Transverse colon (tissue), 4 donors: Measurements from ENCODE around the gene ABHD11. TPM values are rescaled to one million over a fixed set of nuclear protein-coding genes. Genes with fewer than 3 reads are reported as not detected.
"Not testable (repeated sequence)": the region's sequence is repeated elsewhere in the genome, so short reads cannot be mapped to it uniquely, and the experiment has no call there.

ENCODE experiments used
- DNase-seq: peaks from one replicate; pipeline ENCODE4 v3.0.0-alpha.2; 2019
- H3K27ac ChIP-seq, 4 donors: fragments of 200-600 bp; sonication (generic); 2 replicates each; pipeline ENCODE4 v1.5.1; 2016 to 2018; ENCODE audit warnings: inconsistent platforms in 4 of 4
- H3K27me3 ChIP-seq: fragments of 200-600 bp; sonication (generic); 2 replicates; pipeline ENCODE4 v1.5.1; 2017; ENCODE audit warnings: inconsistent platforms
- H3K36me3 ChIP-seq, 4 donors: fragments of 200-600 bp; sonication (generic); 2 replicates each; pipeline ENCODE4 v1.5.1; 2017 to 2019; ENCODE audit warnings: inconsistent platforms in 4 of 4
- H3K4me1 ChIP-seq, 4 donors: fragments of 200-600 bp; sonication (generic); 2 replicates each; pipeline ENCODE4 v1.5.1; 2017 to 2020; ENCODE audit warnings: inconsistent platforms in 4 of 4
- H3K4me3 ChIP-seq, 4 donors: fragments of 200-600 bp; sonication (generic); 1 replicate in 1 of 4; 2 replicates in 3 of 4; pipeline versions ENCODE4 v1.5.1 to v1.6.1; 2017 to 2019; ENCODE audit warnings: inconsistent platforms in 4 of 4
- H3K9me3 ChIP-seq, 2 donors: fragments of 200-600 bp; sonication (generic); 2 replicates each; pipeline ENCODE4 v1.5.1; 2017 to 2019; ENCODE audit warnings: inconsistent platforms in 2 of 2
- EP300 ChIP-seq: sonication (generic); formaldehyde crosslinking; IDR thresholded peaks from one replicate; pipeline ENCODE4 v1.6.1; 2017; ENCODE audit warnings: antibody characterized with exemption, low read depth
- POLR2A ChIP-seq: fragments of 450-650 bp; IDR thresholded peaks from one replicate; pipeline ENCODE4 v1.6.1; 2016; ENCODE audit warnings: antibody characterized with exemption, mild to moderate bottlenecking, moderate library complexity
- POLR2AphosphoS5 ChIP-seq, 3 donors: sonication (generic); formaldehyde crosslinking; IDR thresholded peaks; one replicate each; pipeline ENCODE4 v1.6.1; 2016; ENCODE audit warnings: antibody characterized with exemption in 3 of 3
- WGBS, 2 donors: methylation state at CpG; one replicate each; pipeline ENCODE4 v1.1.5; 2018; ENCODE audit warnings: low coverage in 1 of 2; 5-methylcytosine and 5-hydroxymethylcytosine counted together
- in situ Hi-C, 4 donors: fragments of 200-750 bp; cut with MboI; loops; one replicate each; pipeline versions ENCODE4 v1.15.0 to v1.15.1; 2017; ENCODE audit warnings: low sequenced_read_pairs in 3 of 4, low pct_ligation_motif_present in 1 of 4, low pct_unique_long_range_greater_than_20kb in 1 of 4
- intact Hi-C: fragments of 100-400 bp; cut with DNase I; formaldehyde crosslinking; loops from one replicate; pipeline ENCODE4 v1.15.1; 2023; ENCODE audit warnings: low total_unique reads
- total RNA-seq, 4 donors: library from RNA; depleted of rRNA; stranded (reverse); fragments of >200 nt; gene quantifications; one replicate each; pipeline ENCODE4 v1.1.0, GENCODE V29; 2016
- TF ChIP-seq, protein P1 (sequence below), 5 experiments: fragments of 200-600 bp in 3 of 5; fragments of 450-650 bp in 2 of 5; sonication (generic) in 3 of 5; IDR thresholded peaks; 1 replicate in 2 of 5; 2 replicates in 3 of 5; pipeline ENCODE4 v1.5.1; 2016 to 2017; ENCODE audit warnings: antibody characterized with exemption in 5 of 5, inconsistent platforms in 3 of 5, mild to moderate bottlenecking in 2 of 5, moderate library complexity in 1 of 5

Gene ABHD11
- total RNA-seq, 4 donors from 2014 or later, result 108 to 177 (median 117) TPM

DNA sequence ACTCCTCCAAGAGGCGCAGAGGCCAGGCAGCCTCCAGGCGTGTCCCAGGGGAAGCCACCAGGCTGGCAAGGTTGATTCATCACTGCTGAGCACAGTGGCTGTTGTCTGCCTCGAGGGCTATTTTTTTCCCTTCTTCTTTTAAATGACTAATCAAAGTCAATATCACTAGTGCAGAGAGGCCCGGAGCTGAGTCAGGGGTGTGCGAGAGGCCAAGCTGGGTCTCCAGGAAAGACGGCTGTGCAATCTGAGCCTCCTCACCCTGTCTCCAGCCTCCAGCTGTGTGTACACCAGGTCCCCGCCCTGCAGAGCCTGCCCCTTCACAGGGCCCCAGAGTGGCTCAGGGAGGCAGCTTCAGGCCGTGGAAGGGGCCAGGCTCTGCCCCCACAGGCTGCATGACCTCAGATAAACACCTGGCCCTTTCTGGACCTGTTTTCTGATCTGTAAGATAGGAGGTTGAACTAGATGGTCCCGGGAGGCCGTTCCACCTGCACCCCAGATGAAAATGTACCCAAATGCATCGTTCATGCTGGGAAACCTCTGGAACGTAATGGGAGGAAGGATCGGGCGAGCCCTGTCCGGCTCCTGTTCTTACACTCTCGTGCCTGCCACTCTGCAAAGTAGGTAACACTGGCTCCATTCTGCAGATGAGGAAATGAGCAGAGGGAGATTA lies 22.8 kb downstream of the ABHD11 start:
- Histone ChIP-seq H3K4me3 (no peak overlapping the region), H3K36me3 (no peaks in the 10 kb centered on the region), H3K9me3 (no peaks in the 10 kb centered on the region), H3K4me1 (peaks cover 21 to 49% (median 45%) of the 10 kb centered on the region in 4 donors), H3K27ac (peak overlapping the region in 3 of 4 donors; percentile 30 to 76 (median 36)), H3K27me3 (peaks cover 9% of the 10 kb centered on the region)
- 42% methylated on average over 16 of the region's 16 CpGs; no CpG with 5 or more reads in 1 of the 2 donors for WGBS, 2 donors
- intact Hi-C loops, result no loop called here
- peak; percentile 28 for DNase-seq
- TF ChIP-seq EP300 (no peak), POLR2AphosphoS5 (IDR thresholded peaks at IDR 0.05) (no peak), POLR2A (no peak)
- TF ChIP-seq, protein P1, sequence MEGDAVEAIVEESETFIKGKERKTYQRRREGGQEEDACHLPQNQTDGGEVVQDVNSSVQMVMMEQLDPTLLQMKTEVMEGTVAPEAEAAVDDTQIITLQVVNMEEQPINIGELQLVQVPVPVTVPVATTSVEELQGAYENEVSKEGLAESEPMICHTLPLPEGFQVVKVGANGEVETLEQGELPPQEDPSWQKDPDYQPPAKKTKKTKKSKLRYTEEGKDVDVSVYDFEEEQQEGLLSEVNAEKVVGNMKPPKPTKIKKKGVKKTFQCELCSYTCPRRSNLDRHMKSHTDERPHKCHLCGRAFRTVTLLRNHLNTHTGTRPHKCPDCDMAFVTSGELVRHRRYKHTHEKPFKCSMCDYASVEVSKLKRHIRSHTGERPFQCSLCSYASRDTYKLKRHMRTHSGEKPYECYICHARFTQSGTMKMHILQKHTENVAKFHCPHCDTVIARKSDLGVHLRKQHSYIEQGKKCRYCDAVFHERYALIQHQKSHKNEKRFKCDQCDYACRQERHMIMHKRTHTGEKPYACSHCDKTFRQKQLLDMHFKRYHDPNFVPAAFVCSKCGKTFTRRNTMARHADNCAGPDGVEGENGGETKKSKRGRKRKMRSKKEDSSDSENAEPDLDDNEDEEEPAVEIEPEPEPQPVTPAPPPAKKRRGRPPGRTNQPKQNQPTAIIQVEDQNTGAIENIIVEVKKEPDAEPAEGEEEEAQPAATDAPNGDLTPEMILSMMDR (IDR thresholded peaks at IDR 0.05), result no peak
- in situ Hi-C loops, result loop anchor here in 1 of 4 donors (10.0 kb wide), 1 partner anchor 101 kb away; no protein-coding TSS in a partner anchor

DNA sequence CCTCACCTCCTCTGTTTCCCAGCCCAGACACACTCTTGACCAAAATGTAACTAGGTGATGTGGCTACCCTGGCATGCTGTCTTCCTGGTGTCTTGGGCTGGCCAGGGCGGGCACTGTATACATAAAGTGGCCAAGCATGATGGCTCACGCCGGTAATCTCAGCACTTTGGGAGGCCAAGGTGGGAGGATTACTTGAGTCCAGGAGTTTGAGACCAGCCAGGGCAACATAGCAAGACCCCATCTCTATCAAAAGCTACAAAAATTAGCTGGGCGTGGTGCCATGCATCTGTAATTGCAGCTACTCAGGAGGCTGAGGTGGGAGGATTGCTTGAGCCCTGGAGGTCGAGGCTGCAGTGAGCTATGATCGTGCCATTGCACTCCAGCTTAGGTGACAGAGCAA lies 25.3 kb downstream of the ABHD11 start:
- 95 to 100% methylated on average over 2 to 6 of the region's 6 CpGs for WGBS, 2 donors
- intact Hi-C loops, H3K36me3 ChIP-seq, H3K4me3 ChIP-seq, H3K27me3 ChIP-seq, H3K9me3 ChIP-seq, DNase-seq, H3K27ac ChIP-seq: not testable (repeated sequence)
- in situ Hi-C loops, result loop anchor here in 1 of 4 donors (10.0 kb wide), 1 partner anchor 99 kb away; no protein-coding TSS in a partner anchor
- peaks cover 21 to 32% (median 30%) of the 10 kb centered on the region in 4 donors for H3K4me1 ChIP-seq

DNA sequence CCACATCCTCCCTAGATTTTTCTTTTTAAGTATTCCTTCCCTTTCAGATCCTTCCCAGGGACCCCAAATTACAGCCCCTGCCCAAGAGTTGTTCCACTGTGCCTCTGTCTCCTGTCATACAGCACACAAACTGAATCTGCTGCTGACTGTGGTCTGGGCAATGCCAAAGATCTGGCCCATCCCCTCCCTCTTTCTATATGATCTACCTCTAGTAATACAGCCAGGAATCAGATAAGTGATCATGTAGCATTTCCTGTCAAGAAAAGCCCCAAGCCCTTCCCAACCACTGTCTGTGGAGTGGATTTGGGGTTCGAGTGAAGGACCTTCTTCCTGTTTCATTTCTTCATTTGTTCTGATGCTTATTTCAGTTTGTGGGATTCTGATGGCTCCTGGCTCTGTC lies 25.8 kb downstream of the ABHD11 start:
- intact Hi-C loops, result no loop called here
- no peak overlapping the region for H3K27ac ChIP-seq
- DNase-seq, result no peak
- H3K4me3 ChIP-seq, result no peak overlapping the region
- no peak for TF ChIP-seq EP300
- TF ChIP-seq, protein P1 (IDR thresholded peaks at IDR 0.05), result no peak
- in situ Hi-C loops, result loop anchor here in 1 of 4 donors (10.0 kb wide), 1 partner anchor 98 kb away; no protein-coding TSS in a partner anchor
- WGBS, 2 donors, result 60 to 83% methylated on average over 1 of the region's 1 CpG
- peaks cover 19 to 26% (median 24%) of the 10 kb centered on the region in 4 donors for H3K4me1 ChIP-seq
- no peaks in the 10 kb centered on the region for H3K9me3 ChIP-seq
- H3K36me3 ChIP-seq, result no peaks in the 10 kb centered on the region
- no peaks in the 10 kb centered on the region for H3K27me3 ChIP-seq

DNA sequence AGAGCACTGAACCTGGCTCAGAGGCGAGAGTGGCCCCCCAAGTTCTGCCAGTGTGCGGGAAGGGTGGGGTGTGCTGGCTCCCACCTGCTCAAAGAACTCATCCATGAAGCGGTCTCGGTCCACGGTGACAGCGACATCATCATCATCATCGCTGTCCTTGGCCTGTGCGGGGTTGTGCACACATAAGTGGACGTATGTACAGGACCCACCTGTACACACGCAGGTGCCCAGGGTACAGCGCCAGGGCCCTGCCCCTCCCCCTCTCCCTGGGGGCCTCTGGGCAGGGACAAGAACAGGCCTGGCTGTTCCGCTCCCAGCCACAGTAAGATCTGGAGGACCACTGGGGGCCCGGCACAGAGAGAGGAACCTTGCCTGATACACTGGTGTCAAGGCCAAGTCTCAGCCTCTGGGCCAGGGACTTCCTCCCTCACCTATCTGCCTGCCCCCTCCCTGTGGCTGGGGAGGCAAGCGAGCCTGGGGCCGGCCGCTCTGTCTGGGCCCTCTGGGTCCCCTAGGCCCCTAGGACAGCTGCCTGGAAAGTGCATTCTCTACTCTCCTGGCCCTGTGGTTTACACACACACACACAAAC lies 29.5 kb downstream of the ABHD11 start:
- no peaks in the 10 kb centered on the region for H3K27me3 ChIP-seq
- no peak for TF ChIP-seq EP300
- TF ChIP-seq POLR2A, result no peak
- no peak for TF ChIP-seq POLR2AphosphoS5 (IDR thresholded peaks at IDR 0.05)
- TF ChIP-seq, protein P1 (IDR thresholded peaks at IDR 0.05), result no peak
- in situ Hi-C loops (no loop called here), intact Hi-C loops (no loop called here)
- H3K4me3 ChIP-seq, result no peak overlapping the region
- no peak for DNase-seq
- H3K9me3 ChIP-seq, result no peaks in the 10 kb centered on the region
- 86% methylated on average over 16 of the region's 16 CpGs; no CpG with 5 or more reads in 1 of the 2 donors for WGBS, 2 donors
- H3K36me3 ChIP-seq, result no peaks in the 10 kb centered on the region
- H3K4me1 ChIP-seq, result peaks cover 6 to 16% (median 12%) of the 10 kb centered on the region in 4 donors
- no peak overlapping the region for H3K27ac ChIP-seq
